Testis (tissue), 2 donors: ENCODE results near the gene BSPRY.

Experiments
- CTCF ChIP-seq, 3 experiments: fragments of 450-650 bp in 2 of 3; fragments of 200-600 bp in 1 of 3; sonication (generic) in 1 of 3; IDR thresholded peaks; one replicate each; pipeline ENCODE4 v1.5.1; 2016 to 2019; ENCODE audit warnings: antibody characterized with exemption in 3 of 3, mild to moderate bottlenecking in 2 of 3, moderate library complexity in 1 of 3
- POLR2A ChIP-seq: fragments of 450-650 bp; IDR thresholded peaks from one replicate; pipeline ENCODE4 v1.6.1; 2017; ENCODE audit warnings: antibody characterized with exemption, mild to moderate bottlenecking, moderate library complexity

DNA sequence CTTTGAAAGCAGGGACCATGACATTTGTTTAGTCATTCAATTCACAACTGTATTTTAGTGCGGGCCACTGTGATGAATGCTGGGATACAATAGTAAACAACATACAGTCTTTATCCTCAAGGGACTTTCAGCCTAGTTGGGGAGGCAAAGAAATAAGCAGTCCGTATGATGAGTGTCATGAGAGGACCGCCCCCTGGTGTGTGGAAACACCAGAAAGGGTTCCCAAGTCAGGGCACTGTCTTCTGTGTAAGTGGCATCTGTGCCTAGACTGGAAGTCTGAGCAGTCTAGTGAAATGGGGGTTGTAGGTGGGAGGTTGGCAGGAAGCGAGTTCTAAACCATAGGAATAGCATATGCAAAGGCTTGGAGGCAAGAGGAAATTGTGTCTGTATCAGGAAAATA, 68.0 kb downstream of the BSPRY start:
- TF ChIP-seq POLR2A (no peak), CTCF (IDR thresholded peaks at IDR 0.05) (no peak)
